Astrocyte of the cerebellum (primary cell): ENCODE results near the gene GNAZ.

Experiments
- DNase-seq: peaks from one replicate; pipeline ENCODE4 v3.0.0-alpha.2; 2011; ENCODE audit warnings: low read depth
- H3K4me3 ChIP-seq: 2 replicates; pipeline ENCODE4 v1.5.1; 2011; ENCODE audit warnings: mild to moderate bottlenecking, low read depth, low read length, moderate library complexity
- in situ Hi-C: cut with HindIII; loops from 2 replicates; pipeline ENCODE4 v1.10.0; 2017; ENCODE audit warnings: low sequenced_read_pairs
- TF ChIP-seq, protein P1 (sequence below): IDR thresholded peaks from 2 replicates; pipeline ENCODE4 v1.5.1; 2012; ENCODE audit warnings: low read length, low read depth, moderate library complexity, mild to moderate bottlenecking; ENCODE audit errors: missing control alignments

The GNAZ gene

DNA sequence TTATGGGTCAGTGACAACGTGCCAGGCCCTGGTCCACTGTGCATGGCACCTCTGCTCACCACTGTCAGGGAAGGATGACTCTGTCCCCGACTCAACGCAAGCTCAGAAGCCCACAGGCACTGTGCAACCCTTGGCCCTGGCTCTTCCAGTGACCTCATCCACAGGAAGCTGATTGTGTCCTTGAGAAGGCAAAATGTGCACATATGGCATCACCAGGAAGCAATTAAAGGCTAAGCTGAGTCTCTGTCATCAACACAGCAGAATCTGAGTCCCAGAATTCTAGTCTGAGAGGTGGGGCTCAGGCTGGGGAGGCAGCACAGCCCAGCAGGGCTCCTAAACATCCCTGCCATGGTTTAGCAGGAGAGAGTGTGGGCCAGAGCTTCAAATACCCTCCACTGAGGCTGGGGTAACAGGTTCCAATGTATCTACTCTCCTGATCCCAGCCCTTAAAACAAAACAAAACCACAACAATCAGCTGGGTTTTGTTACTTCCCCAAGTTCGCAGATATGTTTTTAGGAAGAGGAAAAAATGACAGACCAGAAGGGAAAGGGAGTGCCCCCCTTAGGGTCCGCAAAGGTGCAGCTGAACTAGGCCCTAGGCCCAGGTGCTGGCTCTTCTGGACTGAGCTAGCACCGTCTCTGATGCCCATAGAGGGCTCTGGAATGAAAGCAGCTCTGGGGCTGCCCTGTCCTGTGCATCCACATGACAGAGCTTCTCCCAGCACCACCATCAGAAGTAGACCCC lies 33.5 kb upstream of the GNAZ start:
- in situ Hi-C loops: no loop called here
- TF ChIP-seq, protein P1, sequence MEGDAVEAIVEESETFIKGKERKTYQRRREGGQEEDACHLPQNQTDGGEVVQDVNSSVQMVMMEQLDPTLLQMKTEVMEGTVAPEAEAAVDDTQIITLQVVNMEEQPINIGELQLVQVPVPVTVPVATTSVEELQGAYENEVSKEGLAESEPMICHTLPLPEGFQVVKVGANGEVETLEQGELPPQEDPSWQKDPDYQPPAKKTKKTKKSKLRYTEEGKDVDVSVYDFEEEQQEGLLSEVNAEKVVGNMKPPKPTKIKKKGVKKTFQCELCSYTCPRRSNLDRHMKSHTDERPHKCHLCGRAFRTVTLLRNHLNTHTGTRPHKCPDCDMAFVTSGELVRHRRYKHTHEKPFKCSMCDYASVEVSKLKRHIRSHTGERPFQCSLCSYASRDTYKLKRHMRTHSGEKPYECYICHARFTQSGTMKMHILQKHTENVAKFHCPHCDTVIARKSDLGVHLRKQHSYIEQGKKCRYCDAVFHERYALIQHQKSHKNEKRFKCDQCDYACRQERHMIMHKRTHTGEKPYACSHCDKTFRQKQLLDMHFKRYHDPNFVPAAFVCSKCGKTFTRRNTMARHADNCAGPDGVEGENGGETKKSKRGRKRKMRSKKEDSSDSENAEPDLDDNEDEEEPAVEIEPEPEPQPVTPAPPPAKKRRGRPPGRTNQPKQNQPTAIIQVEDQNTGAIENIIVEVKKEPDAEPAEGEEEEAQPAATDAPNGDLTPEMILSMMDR: no peak
- no peak for DNase-seq
- no peak overlapping the region for H3K4me3 ChIP-seq

DNA sequence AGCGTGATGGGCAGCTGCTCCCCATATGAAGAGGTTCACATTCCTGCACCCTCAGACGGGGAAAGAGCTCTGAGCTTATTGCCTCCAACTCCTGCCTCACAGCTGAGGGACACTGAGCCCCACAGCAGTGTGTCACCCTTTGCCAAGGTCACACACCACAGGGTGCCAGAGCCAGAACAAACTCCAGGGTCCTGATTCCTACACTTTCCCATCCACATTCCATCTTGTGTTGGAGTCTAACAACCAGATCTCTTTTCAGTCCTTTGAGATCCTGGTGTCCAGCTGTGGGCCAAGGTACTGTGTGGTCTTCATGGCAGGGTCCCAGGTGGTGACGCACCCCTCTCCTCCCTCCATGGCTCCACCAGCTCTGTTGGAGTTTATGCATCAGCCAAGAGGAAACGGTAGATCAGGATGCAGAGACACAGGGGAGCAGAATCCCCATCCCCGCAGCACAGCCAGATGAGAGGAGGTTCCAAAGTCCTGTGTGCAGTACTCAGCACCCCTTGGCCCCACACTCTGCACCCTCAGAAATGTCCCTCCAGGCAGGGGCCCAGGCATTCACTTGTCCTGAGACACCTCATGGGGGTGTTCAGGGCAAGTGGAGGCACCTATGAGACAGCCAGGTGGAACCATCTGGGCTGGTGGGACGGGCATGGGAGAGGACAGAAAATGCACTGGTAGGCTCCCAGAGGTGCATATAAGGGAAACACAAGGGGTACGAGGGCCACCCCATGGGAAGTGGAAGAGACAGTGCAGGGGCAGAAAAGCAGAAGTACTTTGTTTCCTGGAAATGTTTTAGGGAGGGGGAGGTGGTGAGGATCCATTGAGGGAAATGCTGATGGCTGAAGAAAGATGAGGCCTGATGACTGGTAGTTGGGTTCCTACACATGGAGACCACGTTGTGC lies 32.6 kb upstream of the GNAZ start:
- H3K4me3 ChIP-seq: no peak overlapping the region
- TF ChIP-seq, protein P1: no peak
- DNase-seq: peak; percentile 40
- in situ Hi-C loops: no loop called here

DNA sequence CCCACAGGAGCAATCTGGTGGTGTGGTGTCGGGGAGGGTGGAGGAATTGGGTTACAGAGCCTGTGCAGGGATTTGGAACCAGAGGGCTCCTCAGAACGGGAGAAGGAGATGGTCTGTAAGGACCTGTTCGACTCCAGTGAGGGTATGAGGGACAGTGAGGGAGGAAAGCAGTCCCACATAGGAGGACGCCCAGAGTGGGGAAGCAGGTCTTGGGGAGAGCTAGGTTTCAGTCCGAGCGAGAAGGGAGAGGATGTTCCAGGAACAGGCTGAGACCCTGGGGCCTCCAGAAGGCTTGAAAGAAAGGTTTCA lies 32.0 kb upstream of the GNAZ start:
- no peak for DNase-seq
- no peak overlapping the region for H3K4me3 ChIP-seq
- in situ Hi-C loops: no loop called here
- TF ChIP-seq, protein P1: no peak

DNA sequence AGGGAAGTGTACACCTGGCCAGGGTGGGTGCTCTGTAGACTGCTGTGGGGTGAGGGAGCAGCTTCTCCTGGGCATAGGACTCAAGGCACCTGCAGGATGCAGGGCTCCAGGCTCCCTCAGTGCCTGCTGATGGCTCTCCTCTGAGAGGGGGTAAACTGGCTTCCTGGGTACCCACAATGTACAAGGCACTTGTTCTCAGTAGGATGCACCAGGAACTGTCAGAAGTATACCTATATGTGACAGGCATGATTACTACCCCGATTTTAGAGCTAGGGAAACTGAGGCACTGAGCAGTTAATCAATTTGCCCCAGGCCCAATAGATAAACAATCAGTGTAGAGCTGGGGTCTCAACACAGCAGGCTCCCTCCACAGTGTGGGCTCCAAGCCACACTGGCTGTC lies 31.4 kb upstream of the GNAZ start:
- TF ChIP-seq, protein P1: no peak
- H3K4me3 ChIP-seq: no peak overlapping the region
- DNase-seq: no peak
- in situ Hi-C loops: no loop called here

DNA sequence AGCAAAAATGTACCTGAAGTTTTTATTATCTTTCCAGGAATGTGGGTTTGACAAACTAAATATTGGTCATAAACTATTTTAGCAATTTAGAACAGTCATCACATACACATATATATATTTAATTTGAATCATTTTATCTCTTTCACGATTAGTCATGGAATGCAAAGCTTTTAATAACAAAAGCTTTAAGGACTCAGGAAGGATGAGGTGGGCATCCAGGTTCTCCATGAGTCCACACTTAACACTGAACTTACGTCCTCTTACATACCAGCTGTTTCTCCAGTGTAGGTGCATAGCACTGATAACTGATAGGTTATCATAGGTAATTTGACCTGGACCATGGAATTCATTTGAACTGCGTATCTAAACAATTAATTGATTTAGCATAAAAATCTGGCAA lies 28.1 kb upstream of the GNAZ start:
- H3K4me3 ChIP-seq: no peak overlapping the region
- TF ChIP-seq, protein P1: no peak
- DNase-seq: no peak
- in situ Hi-C loops: no loop called here

DNA sequence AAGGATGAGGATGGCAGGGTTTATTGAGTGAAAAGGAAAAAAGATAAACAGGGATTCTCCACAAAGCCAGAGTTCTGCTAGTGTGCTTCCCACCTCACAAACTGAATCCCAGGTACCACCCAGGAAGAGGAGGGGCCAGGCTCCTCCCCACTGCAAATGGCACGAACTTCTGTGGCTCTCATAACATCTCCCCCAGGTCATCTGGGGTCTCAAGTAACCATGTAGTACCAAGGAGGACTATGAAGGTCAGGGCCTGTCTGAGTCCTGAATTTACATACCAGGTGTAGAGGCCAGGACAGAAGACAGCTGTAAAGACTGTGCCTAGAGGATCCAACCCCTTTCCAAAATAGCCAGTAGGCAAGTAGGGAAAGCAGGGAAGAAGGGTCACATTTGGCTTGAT lies 25.7 kb upstream of the GNAZ start:
- no peak for DNase-seq
- H3K4me3 ChIP-seq: no peak overlapping the region
- TF ChIP-seq, protein P1: no peak
- in situ Hi-C loops: no loop called here
